SH-SY5Y (cell line): ENCODE data around the gene SLC22A7.

Source experiments
- GATA2 ChIP-seq: IDR thresholded peaks from 2 replicates; pipeline ENCODE4 v1.6.1; 2011; ENCODE audit warnings: mild to moderate bottlenecking, low read depth, low read length
- GATA3 ChIP-seq: IDR thresholded peaks from 2 replicates; pipeline ENCODE4 v1.6.1; 2011; ENCODE audit warnings: low read depth, mild to moderate bottlenecking, low read length, moderate library complexity

DNA sequence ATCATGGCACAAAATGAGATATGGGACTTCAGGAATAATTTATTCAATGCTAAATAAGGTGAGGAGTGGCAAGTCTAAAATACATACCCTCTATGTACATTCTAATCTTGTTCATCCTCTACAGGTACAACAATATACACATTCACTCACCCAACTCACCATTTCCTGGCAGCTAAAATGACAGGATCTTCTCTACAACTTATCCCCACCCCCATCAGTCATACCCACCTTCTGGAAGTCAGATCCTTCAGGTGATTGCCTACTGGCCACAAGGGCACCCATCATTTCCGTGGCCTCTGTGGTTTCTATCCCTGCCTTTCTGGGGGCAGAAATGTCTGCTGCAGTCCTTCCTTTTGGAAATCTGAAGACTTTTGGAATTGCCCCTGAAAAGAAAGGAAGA, 33.4 kb downstream of the SLC22A7 start:
- TF ChIP-seq GATA2 (no peak), GATA3 (no peak)
